Measurements from ENCODE around the gene NRN1. TPM values are rescaled to one million over a fixed set of nuclear protein-coding genes. Genes with fewer than 3 reads are reported as not detected.

NRN1 gene
- total RNA-seq, 1 donor from 2014 or later: 0.82 TPM

DNA sequence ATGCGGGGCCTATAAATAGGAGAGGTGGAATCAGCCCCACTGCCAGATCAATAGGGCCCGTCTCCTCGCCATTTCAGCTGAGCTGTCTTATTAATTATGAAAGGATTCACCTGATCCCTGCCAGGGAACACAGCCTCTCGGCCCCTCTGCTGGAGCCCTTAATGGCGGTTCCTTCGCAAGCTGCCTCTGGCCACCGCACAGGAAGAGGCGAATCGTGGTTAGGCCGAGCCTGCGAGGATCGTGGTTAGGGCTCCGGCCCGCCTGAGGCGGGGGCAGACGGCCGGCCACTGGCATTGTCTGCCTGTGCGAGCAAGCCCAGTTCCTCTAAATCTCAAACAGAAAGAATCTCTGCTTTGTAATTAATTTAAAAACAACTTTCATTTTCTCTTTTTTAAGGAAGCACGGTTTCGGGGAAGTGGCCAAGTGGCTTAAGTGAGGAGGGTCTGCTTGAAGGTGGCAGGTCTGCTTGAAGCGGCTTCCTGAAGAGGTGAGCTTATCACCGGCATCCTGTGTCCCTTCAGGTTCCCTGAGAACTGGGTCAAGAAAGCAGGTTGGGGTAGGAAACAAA lies 9.2 kb downstream of the NRN1 start:
- Histone ChIP-seq H4K20me1 (ENCODE audit: insufficient read depth, low read length) (no peaks in the 10 kb centered on the region), H3K4me2 (ENCODE audit: low read length) (peak overlapping the region; percentile 96), H3K9ac (ENCODE audit: low read length) (no peak overlapping the region), H3K36me3 (ENCODE audit: insufficient read depth, low read length) (no peaks in the 10 kb centered on the region), H3K27ac (ENCODE audit: low read depth, low read length) (no peak overlapping the region), H3K27me3 (ENCODE audit: insufficient read depth, low read length) (peaks cover 94% of the 10 kb centered on the region), H3K79me2 (ENCODE audit: insufficient read depth, low read length) (no peaks in the 10 kb centered on the region), H3K4me3 (ENCODE audit: insufficient read depth, low read depth, low read length) (no peak overlapping the region), H2AFZ (ENCODE audit: low read depth, low read length) (peak overlapping the region; percentile 53), H3K9me3 (ENCODE audit: insufficient read depth, low read depth, low read length) (peaks cover 15% of the 10 kb centered on the region), H3K4me1 (ENCODE audit: insufficient read depth, low read length) (peaks cover 13% of the 10 kb centered on the region)
- peaks cover 13% of the 10 kb centered on the region for H3K36me3 Mint-ChIP-seq (ENCODE audit: low read depth, unreplicated experiment)
- FAIRE-seq (no peak), DNase-seq (ENCODE audit: low read depth) (no peak)
- peak; percentile 67 for TF ChIP-seq EZH2 (IDR thresholded peaks at IDR 0.05; ENCODE audit: insufficient read depth, low read length)
- TF ChIP-seq, protein P1, sequence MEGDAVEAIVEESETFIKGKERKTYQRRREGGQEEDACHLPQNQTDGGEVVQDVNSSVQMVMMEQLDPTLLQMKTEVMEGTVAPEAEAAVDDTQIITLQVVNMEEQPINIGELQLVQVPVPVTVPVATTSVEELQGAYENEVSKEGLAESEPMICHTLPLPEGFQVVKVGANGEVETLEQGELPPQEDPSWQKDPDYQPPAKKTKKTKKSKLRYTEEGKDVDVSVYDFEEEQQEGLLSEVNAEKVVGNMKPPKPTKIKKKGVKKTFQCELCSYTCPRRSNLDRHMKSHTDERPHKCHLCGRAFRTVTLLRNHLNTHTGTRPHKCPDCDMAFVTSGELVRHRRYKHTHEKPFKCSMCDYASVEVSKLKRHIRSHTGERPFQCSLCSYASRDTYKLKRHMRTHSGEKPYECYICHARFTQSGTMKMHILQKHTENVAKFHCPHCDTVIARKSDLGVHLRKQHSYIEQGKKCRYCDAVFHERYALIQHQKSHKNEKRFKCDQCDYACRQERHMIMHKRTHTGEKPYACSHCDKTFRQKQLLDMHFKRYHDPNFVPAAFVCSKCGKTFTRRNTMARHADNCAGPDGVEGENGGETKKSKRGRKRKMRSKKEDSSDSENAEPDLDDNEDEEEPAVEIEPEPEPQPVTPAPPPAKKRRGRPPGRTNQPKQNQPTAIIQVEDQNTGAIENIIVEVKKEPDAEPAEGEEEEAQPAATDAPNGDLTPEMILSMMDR (IDR thresholded peaks at IDR 0.05; ENCODE audit: insufficient read depth, low read depth, low read length): no peak
- H3K27me3 Mint-ChIP-seq (ENCODE audit: low read depth, unreplicated experiment): peaks cover 90% of the 10 kb centered on the region
- H3K4me3 Mint-ChIP-seq (ENCODE audit: unreplicated experiment): peak overlapping the region; percentile 70
- peaks cover 38% of the 10 kb centered on the region for H3K9me3 Mint-ChIP-seq (ENCODE audit: unreplicated experiment)
- H3K27ac Mint-ChIP-seq (ENCODE audit: unreplicated experiment): no peak overlapping the region
- no peaks in the 10 kb centered on the region for H3K4me1 Mint-ChIP-seq (ENCODE audit: low read depth, unreplicated experiment)

DNA sequence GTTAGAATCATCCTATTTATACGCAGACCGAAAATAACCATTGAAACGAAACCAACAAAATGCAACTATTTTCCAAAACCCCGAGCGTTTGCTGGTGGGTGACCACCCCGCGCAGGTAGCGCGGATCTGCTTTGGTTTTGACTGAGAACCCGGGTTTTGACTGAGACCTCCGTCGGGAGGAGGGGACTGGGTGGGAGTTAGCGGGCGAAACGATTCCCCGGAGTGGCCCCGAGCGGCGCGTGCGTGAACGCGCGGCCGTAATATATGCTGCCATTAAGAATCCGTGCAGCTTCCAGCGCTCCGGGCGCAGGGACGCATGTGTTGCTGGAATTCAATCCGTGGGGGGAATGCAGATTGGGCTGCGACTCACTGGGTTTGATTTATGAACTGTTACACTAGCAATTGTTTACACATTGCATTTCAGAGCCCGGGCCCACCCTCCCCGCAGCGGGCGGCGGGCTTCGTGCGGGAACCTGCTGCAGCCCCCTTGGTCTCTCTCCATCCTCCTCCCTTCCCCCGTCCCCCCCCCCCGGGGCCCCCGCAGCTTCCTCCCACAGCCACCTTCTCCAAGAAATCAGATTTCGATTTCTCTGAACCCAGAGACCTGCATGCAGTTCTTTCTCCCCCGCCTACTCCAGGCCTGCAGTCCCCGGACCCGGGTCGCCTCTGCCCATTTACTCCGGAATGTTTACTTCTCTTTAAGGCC lies 9.9 kb downstream of the NRN1 start:
- H3K79me2 ChIP-seq (ENCODE audit: insufficient read depth, low read length): no peaks in the 10 kb centered on the region
- DNase-seq (ENCODE audit: low read depth): no peak
- Mint-ChIP-seq H3K36me3 (ENCODE audit: low read depth, unreplicated experiment) (peaks cover 13% of the 10 kb centered on the region), H3K27me3 (ENCODE audit: low read depth, unreplicated experiment) (peaks cover 91% of the 10 kb centered on the region), H3K4me3 (ENCODE audit: unreplicated experiment) (peak overlapping the region; percentile 85), H3K9me3 (ENCODE audit: unreplicated experiment) (peaks cover 37% of the 10 kb centered on the region), H3K27ac (ENCODE audit: unreplicated experiment) (no peak overlapping the region), H3K4me1 (ENCODE audit: low read depth, unreplicated experiment) (no peaks in the 10 kb centered on the region)
- H3K4me2 ChIP-seq (ENCODE audit: low read length): peak overlapping the region; percentile 96
- no peak overlapping the region for H3K27ac ChIP-seq (ENCODE audit: low read depth, low read length)
- H3K9me3 ChIP-seq (ENCODE audit: insufficient read depth, low read depth, low read length): peaks cover 13% of the 10 kb centered on the region
- peak overlapping the region; percentile 70 for H3K9ac ChIP-seq (ENCODE audit: low read length)
- no peak for FAIRE-seq
- TF ChIP-seq EZH2 (IDR thresholded peaks at IDR 0.05; ENCODE audit: insufficient read depth, low read length): no peak
- TF ChIP-seq, protein P1 (IDR thresholded peaks at IDR 0.05; ENCODE audit: insufficient read depth, low read depth, low read length): no peak
- H4K20me1 ChIP-seq (ENCODE audit: insufficient read depth, low read length): no peaks in the 10 kb centered on the region
- peaks cover 94% of the 10 kb centered on the region for H3K27me3 ChIP-seq (ENCODE audit: insufficient read depth, low read length)
- peak overlapping the region; percentile 82 for H2AFZ ChIP-seq (ENCODE audit: low read depth, low read length)
- H3K4me1 ChIP-seq (ENCODE audit: insufficient read depth, low read length): peaks cover 13% of the 10 kb centered on the region
- peak overlapping the region; percentile 91 for H3K4me3 ChIP-seq (ENCODE audit: insufficient read depth, low read depth, low read length)
- H3K36me3 ChIP-seq (ENCODE audit: insufficient read depth, low read length): no peaks in the 10 kb centered on the region
